ENCODE results near the gene ABHD12.

DNA sequence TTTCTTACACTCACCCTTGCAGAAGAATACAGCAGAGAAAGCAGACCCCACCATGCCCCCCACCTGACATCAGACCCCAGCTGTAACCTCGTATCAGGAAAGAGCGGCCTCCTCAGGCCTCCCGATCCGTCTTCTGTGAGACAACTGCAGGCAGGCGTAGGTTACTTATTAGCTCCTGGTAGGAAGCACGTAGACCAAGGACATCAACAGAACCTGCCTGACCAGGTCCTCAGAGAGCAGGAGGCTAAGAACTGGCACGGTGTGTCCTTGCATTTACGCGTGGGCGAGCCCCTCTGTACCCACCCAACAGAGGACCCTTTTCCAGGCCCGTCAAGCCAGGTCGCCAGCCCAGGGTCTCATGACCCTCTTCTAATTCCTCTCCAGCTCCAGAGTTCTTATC, 51.0 kb downstream of the ABHD12 start:
- TF ChIP-seq POLR2A (IDR thresholded peaks at IDR 0.05), result no peak
- TF ChIP-seq, protein P1, sequence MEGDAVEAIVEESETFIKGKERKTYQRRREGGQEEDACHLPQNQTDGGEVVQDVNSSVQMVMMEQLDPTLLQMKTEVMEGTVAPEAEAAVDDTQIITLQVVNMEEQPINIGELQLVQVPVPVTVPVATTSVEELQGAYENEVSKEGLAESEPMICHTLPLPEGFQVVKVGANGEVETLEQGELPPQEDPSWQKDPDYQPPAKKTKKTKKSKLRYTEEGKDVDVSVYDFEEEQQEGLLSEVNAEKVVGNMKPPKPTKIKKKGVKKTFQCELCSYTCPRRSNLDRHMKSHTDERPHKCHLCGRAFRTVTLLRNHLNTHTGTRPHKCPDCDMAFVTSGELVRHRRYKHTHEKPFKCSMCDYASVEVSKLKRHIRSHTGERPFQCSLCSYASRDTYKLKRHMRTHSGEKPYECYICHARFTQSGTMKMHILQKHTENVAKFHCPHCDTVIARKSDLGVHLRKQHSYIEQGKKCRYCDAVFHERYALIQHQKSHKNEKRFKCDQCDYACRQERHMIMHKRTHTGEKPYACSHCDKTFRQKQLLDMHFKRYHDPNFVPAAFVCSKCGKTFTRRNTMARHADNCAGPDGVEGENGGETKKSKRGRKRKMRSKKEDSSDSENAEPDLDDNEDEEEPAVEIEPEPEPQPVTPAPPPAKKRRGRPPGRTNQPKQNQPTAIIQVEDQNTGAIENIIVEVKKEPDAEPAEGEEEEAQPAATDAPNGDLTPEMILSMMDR (IDR thresholded peaks at IDR 0.05), result no peak
